GM20000 (cell line): ENCODE data around the gene DLK2.
"Not testable (repeated sequence)": the region's sequence is repeated elsewhere in the genome, so short reads cannot be mapped to it uniquely, and the experiment has no call there.

Experiments
- DNase-seq: peaks from one replicate; pipeline ENCODE4 v3.0.0; 2012; ENCODE audit warnings: low spot score
- CTCF ChIP-seq: IDR thresholded peaks from 2 replicates; pipeline ENCODE4 v1.5.1; 2012; ENCODE audit warnings: mild to moderate bottlenecking, control low read depth; ENCODE audit errors: extremely low read depth, missing control alignments

Gene DLK2

DNA sequence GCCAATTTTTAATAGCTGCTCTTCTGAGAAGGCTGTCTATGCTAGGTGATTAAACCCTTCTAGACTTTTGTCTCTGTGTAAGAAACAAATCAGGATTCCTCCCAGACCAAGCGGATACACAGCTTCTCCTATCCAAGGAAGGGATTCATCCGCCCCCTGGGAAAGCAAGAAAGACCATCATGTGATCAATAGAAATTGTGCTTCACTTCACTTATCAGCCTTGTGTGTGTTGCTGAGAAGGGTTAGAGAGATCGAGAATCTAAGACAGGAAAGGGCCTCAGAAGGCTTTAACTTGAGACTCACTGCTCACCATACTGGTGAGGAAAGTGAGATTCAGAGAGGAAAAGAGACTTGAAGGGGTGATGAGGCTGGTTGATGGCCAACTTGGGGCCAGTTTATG, 26.5 kb downstream of the DLK2 start:
- DNase-seq = no peak
- TF ChIP-seq CTCF = no peak

DNA sequence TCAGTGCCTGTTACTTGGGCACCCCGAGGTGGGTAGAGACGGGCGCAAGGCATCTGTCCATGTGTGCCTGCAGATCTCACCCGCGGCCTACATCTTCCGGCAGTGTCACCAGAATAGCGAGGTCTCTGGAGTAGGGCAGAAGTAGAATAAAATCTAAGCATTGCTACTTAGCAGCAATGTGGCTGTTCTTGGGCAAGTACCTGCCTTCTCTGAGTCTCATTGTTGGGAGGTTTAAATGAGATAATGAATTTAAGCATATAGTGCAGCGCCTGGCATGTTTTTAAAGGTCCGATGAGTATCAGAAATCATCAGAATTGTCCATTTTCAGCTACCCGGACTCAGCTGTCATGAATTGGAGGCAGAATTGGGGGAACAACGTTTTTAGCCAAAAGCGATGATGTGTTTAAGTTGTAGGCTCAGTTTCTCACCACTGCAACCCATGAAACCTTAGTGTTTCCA, 27.2 kb downstream of the DLK2 start:
- TF ChIP-seq CTCF = no peak
- no peak for DNase-seq

- TF ChIP-seq CTCF = no peak
- DNase-seq = peak; percentile 97
These were observed 27.8 kb downstream of the DLK2 start, which contains the start of gene ABCC10 for GRCh38 chr6:43427406-43428111. Gene ABCC10 (plus strand): TSS chr6:43427541. CDS start chr6:43427979, 438 bp downstream.

DNA sequence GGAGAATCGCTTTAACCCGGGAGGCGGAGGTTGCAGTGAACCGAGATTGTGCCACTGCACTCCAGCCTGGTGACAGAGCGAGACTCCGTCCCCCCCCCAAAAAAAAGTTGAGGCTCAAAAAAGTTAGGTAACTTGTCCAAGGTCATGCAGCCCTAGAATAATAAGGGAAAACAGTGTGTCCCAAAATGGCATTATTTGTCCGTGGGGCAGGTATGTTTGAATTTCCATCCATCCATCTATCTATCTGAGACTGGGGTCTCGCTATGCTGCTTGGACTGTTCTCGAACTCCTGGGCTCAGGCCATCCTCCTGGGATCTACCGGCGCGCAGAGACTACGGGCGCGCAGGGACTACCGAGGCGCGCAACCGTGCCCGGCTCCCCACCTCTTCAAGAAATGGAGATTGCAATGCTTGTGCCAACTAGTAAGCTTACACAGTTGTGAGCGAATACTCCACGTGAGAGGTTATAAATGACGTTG, 28.4 kb downstream of the DLK2 start:
- no peak for DNase-seq
- no peak for TF ChIP-seq CTCF

- DNase-seq = not testable (repeated sequence)
These were observed 30.3 kb downstream of the DLK2 start for GRCh38 chr6:43425083-43425482.

DNA sequence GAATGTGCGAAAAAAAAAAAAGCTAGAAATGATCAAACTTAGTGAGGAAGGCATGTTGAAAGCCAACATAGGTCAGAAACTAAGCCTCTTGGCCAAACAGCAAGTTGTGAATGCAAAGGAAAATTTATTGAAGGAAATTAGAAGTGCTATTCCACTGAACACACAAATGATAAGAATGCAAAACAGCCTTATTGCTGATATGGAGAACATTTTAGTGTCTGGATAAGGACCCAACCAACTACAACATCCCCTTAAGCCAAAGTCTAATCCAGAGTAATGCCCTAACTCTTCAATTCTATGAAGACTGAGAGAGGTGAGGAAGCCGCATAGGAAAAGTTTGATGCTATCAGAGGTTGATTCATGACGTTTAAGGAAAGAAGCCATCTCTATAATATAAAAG, 33.5 kb downstream of the DLK2 start:
- no peak for TF ChIP-seq CTCF
- DNase-seq = no peak

GRCh38 chr6:43420012-43420709, 35.2 kb downstream of the DLK2 start:
- no peak for DNase-seq
- no peak for TF ChIP-seq CTCF
